ENCODE results near the gene QKI.

The QKI gene

GRCh38 chr6:163486821-163487220 lies 72.3 kb downstream of the QKI start:
- no peak for DNase-seq (ENCODE audit: low spot score)

- no peak for DNase-seq (ENCODE audit: low spot score)
Observed at GRCh38 chr6:163487606-163488005, 73.1 kb downstream of the QKI start.

GRCh38 chr6:163489584-163489983 lies 75.1 kb downstream of the QKI start:
- no peak for DNase-seq (ENCODE audit: low spot score)

DNA sequence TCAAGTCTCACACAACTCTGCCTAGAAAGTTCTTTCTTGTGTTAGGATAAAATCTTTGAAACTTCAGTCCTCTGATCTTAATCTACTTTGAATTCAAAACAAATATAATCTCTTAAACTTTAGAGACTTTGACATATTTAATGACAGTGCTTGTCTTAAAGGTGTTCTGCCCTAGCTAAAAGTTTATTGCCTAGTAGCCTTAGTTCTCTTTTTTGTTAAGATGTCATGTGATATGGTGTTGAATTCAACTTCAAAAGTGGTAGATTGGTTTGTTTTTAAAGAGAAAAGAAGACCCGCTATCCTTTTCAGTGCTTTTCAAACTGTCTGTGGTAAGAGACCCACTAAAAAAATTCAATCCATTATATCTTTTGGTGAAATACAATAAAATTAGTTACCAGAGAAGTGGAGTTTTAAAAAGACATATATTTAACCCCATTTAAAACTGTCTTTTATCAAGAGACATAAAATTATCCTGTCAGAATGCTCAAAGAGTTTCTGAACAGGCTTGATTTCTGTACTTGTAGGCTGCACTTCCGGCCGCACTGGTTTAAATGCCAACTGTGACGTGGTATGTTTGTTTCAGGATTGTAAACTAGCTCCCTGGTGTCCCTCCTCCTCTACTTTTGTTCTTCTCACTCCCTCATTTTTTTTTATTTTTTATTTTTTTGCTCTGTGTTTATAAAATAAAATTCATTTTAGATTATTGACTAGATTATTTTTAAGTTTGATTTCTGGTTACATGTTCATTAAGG lies 76.5 kb downstream of the QKI start:
- no peak for DNase-seq (ENCODE audit: low spot score)

DNA sequence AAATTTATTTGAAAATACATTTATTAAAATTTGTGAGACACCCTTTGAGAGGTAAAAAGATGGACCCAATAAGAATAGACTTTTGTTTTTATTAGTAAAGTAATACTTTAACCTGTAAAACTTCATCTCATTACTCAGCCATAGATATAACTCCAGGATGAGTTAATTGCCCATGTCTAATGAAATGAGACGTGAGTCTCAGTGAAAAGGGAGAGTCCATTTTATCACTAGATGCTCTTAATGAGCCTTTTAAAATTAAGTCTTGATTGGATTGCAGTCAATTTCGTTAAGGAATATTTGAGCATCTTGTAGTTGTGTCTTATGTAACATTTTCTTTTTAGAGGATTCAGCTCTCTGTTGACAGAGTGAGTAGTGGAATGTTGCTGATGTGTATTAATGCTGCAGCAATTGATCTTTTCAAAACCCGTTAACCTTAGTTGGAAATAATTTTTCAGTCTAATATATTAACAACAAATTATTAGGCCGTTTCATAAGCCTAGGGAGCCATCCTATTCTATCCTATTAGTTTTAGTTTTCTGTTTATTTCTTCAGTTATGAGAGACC lies 77.3 kb downstream of the QKI start:
- no peak for DNase-seq (ENCODE audit: low spot score)

- DNase-seq (ENCODE audit: low spot score): no peak
Observed at GRCh38 chr6:163494279-163494727, 79.8 kb downstream of the QKI start.

GRCh38 chr6:163496205-163496604 lies 81.7 kb downstream of the QKI start:
- DNase-seq (ENCODE audit: low spot score): no peak

DNA sequence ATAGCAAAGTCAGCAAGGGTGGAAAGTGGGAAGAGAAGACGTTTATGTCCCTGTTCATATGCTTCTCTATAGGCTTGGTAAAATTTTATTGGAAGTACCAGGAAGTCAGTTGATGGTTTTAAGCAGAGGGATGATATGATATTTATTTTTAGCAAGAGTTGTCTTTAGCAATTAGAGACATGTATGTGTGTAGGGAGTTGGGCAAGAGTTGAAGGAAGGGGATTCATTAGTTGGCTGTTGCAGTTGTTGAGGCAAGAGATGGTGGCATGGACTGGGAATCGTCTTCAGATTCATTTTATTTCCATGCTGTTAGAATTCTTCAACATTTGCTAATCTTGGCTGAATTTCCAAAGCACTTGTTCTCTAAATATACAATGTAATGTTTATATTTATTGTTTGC lies 85.6 kb downstream of the QKI start:
- no peak for DNase-seq (ENCODE audit: low spot score)

DNA sequence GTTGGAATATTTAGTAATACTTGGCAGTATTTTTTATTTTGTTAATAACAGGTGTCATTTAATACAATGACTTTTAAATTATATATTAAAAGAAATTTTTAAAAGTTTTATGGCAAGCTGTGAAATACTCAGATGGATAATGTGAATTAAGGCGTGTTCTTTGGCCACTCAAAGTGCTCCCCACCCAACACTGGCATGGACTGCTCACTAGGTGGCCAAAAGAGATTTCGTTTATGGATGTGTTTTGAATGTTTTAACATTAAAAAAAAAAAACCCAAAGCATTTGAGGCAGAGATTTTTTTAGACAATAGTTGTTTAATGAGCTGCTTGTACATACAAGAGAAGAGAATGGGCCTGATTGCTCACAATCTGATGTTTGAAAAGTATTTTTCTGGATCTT lies 86.5 kb downstream of the QKI start:
- no peak for DNase-seq (ENCODE audit: low spot score)

DNA sequence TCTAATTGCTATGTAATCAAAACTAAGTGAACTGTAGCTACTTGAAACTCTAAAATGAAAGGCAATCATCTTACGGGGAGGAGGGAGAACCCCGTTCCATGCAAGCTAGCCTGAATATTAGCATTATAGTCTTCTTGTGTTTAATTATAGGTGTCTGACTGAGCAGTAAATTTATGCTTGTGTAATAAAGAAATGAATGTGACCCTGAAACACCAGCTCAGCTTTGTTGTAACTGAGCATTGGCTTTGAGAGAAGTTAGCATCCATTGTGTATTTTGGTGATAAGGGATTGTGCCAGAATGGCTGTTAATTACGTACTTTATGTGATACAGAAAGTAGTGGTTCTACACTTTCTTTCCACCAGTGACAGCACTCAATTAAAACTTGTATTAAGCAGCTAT lies 86.9 kb downstream of the QKI start:
- DNase-seq (ENCODE audit: low spot score): no peak

DNA sequence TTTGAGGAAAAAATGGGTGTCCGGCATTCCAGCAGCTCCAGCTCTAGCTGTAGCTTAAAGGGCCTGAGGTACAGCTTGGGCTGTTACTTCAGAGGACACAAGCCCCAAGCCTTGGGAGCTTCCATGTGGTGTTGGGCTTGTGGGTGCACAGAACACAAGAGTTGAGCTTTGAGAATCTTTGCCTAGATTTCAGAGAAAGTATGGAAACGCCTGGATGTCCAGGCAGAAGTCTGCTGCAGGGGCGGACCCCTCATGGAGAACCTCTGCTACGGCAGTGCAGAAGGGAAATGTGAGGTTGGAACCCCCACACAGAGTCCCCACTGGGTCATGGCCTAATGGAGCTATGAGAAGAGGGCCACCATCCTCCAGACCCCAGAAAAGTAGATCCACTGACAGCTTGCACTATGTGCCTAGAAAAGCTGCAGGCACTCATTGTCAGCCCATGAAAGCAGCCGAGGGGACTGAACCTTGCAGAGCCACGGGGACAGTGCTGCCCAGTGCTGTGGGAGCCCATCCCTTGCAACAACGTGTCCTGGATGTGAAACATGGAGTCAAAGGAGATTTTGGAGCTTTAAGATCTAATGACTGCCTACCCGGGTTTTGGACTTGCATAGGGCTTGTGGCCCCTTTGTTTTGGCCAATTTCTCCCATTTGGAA lies 90.6 kb downstream of the QKI start:
- DNase-seq (ENCODE audit: low spot score): no peak

- no peak for DNase-seq (ENCODE audit: low spot score)
Observed at GRCh38 chr6:163507965-163508364, 93.4 kb downstream of the QKI start.

GRCh38 chr6:163513003-163513402 lies 98.5 kb downstream of the QKI start:
- DNase-seq (ENCODE audit: low spot score): no peak

DNA sequence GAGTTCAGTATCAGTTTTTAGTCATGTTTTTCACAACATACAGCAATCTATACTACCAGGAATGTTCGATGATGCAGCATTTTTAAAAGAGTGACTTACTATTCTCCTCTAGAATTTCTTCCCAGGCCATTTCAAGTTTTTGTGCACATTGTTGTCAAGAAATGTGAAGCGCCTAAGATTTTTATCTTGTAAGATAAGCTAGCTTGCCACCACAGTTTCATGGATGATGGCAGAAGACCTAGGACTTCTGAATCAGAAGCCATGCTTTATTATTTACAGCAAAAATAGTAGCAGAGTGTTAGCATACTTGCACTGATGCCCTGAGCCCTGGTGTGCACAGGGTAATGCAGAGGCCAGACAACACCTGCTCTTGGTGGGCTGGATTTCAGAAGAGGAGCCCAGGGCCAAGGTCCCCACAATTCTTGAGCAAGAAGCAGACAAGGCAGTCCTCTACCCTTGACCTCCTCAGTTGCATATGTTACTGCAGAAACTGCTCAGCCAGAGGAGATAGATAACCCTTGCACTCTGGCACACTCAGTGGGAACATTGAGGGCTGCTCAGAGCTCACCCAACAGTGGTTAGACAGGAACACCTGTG lies 99.2 kb downstream of the QKI start:
- no peak for DNase-seq (ENCODE audit: low spot score)

DNA sequence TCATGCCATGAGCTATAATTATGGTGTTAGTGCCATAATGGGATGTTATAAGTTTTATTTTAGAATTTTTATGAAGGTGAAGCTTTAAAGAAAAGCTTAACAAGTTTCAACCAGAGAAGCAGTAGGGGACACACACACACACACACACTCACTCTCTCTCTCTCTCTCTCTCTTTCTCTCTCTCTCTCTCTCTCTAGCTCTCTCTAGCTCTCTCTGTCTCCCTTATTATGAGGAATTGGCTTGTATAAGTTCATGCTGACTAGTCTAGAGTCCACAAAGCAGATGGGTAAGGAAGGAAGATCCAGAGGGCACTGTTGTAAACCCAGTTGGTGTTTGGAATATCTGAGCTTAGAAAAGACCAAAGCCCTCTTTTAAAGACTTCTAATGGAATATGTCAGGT lies 102.4 kb downstream of the QKI start:
- no peak for DNase-seq (ENCODE audit: low spot score)

GRCh38 chr6:163520956-163521355 lies 106.4 kb downstream of the QKI start:
- DNase-seq (ENCODE audit: low spot score): no peak

DNA sequence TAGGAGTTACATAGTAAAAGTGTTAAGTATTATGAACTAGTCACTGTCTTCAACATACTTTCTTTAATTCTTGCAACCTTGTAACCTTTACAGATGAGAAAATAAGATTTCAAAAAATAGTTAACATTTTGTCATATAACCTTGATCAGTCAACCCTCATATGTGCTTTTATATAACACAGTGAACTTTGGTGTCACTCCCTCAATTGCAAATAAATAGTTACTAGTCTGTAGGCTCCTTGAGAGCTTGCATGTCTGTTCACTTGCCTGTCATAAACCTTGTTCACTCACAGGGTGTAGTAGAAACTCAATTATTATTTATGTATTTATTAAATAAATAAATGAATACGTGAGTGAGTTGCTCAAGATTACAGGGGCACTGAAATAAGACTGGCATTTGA lies 107.5 kb downstream of the QKI start:
- DNase-seq (ENCODE audit: low spot score): no peak

DNA sequence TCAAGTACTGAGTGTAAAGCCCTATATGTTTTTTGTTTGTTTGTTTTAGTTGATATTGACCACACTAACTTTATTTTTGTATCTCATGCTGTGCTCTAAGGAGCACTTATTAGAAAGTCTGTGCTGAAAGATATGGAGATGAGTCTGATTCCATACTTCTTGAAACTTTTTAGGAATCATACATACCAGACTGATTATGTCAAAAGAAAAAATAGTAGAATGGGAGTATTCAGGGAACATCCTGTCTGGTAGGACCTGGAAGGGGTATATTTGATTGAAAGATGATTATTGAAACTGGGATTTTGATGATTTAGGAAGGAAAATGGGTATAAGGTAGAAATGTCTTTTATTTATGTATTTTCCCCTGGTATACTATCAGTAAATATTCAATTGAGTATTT lies 111.4 kb downstream of the QKI start:
- no peak for DNase-seq (ENCODE audit: low spot score)

- no peak for DNase-seq (ENCODE audit: low spot score)
Observed at GRCh38 chr6:163526346-163526745, 111.8 kb downstream of the QKI start.

GRCh38 chr6:163527291-163527690 lies 112.8 kb downstream of the QKI start:
- DNase-seq (ENCODE audit: low spot score): no peak

DNA sequence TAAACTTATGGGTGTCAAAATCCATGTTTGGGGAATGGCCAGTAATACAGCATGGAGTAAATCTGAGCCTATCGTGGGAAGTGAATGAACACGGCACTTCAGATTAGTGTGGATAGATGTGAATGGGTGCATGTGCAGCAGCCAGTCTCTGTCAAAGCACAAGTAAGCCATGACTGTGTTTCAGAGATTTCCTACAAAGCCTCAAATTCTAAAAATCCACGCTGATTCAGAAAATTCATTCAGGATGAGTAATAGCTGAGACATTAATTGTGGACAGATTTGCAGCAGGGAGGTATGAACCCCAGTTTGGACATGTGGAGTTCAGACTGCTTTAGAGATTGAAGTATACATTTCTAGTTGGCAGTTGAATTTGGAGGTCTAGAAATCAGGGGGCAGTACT lies 115.1 kb downstream of the QKI start:
- DNase-seq (ENCODE audit: low spot score): no peak

DNA sequence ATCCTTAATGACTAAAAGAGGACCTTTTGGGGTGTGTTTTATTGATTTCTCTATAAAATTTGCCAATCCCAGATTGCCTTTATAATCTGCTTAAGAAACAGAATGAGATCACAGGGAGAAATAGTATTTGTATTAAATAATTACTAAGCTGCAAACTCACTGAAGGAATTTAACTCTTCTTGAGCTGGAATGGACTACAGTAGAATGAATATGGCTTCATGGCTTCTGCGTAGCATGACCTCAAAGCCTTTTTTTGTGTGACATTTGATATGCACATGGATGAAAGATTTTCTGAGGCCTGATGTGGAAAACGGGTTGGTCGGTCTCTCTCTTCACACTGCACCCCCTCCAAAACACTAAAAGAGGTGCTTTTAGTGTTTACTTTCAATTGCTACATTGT lies 115.9 kb downstream of the QKI start:
- no peak for DNase-seq (ENCODE audit: low spot score)

DNA sequence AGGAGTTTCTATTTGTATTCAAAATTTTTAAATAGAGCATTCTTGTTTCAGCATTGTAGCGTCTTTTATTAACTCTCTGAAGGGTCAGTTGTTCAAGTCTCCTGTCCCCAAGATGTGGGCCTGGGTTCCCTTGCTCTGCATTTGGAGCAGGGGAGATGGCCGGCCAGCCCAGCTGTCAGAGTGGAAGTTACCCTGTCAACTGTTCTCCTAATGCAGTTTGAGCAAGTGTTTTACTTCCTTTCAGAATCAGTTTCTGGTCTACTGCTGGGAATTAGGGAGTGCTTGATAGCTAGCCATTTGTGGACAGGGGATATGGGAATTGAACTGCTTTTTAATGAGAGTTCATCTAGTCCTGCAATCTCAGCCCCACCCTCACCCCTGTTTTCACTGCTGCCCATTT lies 116.6 kb downstream of the QKI start:
- DNase-seq (ENCODE audit: low spot score): no peak

Measured in ecto neural progenitor cell (in vitro differentiated cells).